ENCODE data around the gene RIIAD1.
A peak's percentile ranks its signal among the peaks of the same experiment; 100 is the strongest.
"Not testable (repeated sequence)": the region's sequence is repeated elsewhere in the genome, so short reads cannot be mapped to it uniquely, and the experiment has no call there.

The RIIAD1 gene

DNA sequence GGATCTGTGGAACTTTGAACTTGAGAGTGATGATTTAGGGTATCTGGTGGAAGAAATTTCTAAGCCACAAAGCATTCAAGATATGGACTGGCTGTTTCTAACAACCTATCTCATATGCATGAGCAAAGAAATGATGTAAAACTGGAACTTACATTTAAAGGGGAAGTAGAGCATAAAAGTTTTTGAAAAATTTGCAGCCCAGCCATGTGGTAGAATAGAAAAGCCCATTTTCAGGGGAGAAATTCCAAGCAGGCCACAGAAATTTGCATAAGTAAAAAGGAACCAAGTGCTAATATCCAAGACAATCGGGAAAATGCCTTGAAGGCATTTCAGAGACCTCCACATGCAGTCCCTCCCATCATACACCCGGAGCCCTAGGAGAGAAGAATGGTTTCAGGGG lies 15.7 kb downstream of the RIIAD1 start:
- DNase-seq, result no peak

DNA sequence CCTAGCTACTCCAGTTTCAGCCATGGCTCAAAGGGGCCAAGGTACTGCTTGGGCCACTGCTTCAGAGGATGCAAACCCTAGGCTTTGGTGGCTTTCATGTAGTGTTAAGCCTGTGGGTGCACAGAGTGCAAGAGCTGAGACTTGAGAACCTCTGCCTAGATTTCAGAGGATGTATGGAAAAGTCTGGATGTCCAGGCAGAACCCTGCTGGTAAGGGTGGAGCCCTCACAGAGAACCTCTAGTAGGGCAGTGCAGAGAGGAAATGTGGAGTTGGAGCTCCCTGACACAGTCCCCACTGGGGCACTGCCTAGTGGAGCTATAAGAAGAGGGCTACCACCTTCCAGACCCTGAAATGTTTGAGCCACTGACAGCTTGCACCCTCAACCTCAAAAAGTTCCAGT lies 16.2 kb downstream of the RIIAD1 start:
- no peak for DNase-seq

DNA sequence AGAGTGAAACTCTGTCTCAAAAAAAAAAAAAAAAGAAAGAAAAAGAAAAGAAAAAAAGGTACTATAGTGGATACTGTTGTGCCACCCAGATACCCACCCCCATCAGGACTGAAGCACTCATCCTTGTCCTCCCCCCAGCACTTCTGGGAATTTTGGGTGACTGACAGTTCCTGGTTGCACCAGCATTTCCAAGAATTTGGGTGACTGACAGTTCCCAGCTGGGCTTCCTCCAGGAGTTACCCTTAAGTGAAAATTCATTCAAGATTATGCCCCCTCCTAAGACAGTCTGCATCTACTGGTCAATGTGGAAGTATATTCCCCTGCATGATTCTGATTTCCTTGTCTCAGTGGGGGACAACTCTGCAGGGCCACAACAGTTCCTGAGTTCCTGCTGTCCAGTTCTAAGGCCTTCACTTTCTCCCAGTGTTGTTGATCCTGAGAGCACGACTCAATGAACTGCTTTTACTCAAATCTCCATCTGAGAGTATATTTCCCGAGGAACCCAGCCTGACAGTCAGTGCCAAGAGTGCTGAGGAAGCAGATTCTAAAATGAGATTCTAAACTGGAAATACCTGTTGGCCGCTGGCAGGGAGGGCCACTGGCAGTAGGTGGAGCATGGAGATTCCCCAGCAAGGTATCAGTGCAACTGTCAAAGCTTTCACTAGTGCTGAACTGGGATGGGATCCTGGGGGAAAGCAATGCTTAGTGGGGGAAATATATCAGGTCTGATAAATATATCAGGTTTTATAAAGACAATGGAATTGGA lies 18.5 kb downstream of the RIIAD1 start:
- no peak for DNase-seq

DNA sequence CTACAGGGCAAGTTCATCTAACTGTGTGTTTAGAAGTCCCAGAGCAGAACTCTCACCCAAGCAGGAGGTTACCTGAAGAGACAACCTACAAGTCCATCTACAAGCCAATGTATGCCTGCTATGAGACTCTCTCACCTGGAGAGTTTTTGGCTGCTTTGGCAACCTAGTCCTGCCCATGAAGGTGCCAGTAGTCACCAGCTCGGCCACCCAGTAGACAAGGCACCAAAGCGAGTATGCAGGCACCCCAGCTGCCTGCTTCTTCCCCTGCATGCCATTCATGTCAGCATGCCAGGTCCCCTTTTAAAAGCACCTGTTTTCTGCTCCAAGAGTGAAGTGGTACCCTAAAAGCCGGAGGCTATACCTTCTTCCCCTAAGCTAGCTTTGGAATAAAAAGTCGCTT lies 20.2 kb downstream of the RIIAD1 start:
- no peak for DNase-seq

DNA sequence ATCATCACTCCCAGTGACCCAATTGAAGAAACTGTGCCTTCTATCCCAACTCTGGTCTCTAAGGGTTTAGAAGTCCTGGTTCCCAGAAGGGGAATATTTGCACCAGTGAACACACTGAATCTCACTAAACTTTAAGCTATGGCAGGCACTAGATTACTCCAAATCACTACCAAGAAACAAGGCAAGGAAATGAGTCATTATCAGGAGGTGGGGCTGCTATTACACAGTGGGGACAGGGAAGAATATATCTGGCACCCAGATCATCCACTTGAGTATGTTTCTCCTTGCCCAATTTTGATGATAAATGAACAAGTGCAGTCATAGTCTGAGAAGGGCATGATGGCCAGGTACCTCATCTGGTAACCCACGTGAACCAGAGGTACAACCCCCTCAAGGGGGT lies 35.0 kb downstream of the RIIAD1 start:
- DNase-seq, result no peak

DNA sequence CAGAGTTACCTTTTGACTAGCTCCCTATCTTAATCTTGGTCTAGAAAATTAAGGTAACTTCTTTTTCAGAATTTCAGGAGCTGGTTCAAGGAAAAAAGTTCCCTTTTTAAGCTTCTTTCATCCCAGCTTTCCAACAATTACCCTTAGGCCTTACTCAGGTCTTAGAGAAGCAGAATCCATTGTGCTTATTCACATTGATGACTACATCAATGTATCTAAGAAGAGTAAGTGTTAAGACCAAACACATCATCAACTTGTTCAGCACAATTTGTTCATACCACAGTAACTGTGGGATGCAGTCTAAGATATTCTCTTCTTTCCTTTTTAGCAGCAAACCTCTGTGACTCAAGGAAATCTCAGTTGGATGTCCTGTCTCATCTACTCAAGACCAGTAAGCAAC lies 37.9 kb downstream of the RIIAD1 start:
- DNase-seq, result no peak

DNA sequence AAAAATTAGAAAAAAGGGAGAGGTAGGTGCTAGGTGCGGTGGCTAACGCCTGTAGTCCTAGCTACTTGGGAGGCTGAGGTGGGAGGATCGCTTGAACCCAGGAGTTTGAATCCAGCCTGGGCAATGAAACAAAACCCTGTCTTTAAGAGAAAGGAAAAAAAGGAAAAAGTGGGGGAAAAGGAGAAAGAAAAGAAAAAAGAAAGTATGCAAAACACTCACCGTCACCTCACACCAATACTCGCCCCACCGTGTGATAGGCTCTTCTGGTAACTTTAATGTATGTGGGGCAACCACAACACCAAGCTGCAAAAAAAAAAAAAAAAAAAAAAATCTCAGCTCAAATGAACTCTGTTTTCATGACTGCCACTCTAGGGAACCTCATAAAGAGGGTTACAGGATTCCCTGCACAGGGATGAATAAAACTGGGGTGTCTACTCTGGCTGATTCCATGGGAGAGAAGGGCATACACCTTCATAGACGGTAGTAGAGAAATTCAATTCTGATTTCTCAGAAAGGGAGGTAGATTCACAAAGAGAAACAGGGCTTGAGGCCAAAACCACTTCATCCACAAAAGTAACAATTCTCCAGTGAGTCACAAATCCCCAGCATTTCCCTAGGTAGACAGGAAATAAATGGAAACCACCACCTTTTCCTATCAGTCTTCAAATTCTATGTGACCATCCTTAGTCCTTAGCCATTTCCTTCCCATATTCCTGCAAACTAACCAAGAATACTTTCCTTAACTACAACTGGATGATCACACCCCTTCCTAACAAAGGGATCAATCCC lies 39.5 kb downstream of the RIIAD1 start:
- DNase-seq, result no peak

DNA sequence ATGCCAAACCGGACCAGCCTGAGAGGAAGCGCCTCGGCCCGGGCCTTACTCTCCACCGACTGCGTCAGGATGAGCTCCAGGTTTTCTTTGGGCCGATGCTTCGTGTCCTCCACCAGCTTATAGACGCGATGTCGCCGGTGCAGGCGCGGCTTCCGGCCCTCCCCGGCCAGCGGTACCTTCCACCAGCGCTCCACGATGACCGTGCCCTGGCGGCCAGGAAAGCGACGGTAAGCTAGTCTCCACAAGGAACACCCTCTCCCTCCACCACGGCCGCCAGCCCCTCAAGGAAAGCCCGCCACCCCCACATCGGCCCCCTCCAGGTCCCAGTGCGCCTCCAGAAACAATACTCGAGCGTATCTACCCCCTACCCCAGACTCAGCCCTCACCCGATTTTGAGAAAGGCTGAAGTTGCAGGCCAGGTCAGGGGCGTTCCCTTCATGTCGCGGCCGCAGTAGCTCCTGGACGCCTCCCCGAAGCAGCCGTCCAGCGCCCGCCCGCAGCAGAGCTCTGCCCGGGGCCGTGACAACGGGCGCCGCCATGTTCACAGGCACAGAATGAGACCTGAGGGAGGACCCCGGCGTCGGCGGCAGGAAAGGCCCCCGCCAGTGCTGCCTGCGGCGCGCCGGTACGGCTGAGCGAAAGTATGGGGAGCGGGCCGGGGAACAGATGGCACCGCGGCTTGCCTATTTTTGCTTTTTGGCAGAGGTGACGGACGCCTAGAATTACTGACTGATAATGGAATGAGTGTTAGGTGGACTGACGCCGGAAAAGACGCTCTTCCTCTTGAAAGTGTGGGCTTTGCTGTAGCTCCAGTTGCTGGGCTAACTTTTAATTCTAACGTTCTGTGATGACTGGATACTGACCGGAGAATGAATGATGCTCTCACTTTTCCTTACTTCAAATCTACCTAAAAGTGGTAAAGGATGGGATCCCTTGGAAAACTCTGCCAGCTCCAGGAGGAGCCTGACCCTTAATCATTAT lies 41.9 kb downstream of the RIIAD1 start, which contains the start of gene MRPL9:
Gene MRPL9 (minus strand): TSS at position 556 of the 981 bp plus-strand sequence. CDS start 17 bp downstream, at position 539.
- peak; percentile 84 for DNase-seq

DNA sequence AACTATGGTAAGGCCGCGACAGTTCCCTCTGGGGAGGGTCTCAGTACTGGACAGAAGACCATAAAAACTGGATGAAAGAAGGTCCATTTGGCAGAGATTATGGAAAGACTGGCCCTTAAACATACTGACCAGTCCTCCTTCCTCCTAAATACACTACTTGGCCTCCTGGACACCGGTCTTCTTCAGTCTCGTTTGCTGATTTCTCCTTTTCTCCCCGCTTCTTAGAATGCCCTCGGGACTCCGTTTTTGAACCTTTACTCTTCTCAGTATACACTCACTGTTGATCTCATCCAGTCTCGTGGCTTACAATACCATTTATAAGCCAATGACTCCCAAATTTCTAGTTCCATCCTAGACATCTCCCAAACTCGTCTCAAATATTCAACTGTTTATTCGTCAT lies 42.7 kb downstream of the RIIAD1 start:
- no peak for DNase-seq

DNA sequence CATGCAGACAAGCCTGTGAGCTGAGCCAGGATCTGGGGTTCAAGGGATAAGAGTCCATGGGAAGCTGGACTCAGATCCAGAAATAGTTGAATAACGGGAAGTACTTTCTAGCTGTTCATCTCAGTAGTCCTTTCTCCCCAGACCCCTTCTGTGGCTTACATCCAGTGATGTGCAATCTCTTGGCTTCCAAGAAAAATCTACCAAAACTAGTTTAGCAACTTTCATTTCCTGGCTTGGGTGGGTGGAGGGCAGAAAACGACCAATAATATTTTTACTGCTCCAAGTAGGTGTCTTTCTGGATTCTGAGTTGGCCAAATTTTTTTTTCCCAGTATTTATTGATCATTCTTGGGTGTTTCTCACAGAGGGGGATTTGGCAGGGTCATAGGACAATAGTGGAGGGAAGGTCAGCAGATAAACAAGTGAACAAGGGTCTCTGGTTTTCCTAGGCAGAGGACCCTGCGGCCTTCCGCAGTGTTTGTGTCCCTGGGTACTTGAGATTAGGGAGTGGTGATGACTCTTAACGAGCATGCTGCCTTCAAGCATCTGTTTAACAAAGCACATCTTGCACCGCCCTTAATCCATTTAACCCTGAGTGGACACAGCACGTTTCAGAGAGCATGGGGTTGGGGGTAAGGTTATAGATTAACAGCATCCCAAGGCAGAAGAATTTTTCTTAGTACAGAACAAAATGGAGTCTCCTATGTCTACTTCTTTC lies 47.2 kb downstream of the RIIAD1 start:
- not testable (repeated sequence) for DNase-seq

DNA sequence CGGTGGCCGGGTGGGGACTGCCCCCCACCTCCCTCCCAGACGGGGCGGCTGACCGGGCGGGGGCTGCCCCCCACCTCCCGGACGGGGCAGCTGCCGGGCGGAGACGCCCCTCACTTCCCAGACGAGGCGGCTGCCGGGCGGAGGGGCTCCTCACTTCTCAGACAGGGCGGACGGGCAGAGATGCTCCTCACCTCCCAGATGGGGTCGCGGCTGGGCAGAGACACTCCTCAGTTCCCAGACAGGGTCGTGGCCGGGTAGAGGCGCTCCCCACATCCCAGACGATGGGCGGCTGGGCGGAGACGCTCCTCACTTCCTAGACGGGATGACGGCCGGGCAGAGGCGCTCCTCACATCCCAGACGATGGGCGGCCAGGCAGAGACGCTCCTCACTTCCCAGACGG lies 47.9 kb downstream of the RIIAD1 start:
- DNase-seq, result not testable (repeated sequence)

DNA sequence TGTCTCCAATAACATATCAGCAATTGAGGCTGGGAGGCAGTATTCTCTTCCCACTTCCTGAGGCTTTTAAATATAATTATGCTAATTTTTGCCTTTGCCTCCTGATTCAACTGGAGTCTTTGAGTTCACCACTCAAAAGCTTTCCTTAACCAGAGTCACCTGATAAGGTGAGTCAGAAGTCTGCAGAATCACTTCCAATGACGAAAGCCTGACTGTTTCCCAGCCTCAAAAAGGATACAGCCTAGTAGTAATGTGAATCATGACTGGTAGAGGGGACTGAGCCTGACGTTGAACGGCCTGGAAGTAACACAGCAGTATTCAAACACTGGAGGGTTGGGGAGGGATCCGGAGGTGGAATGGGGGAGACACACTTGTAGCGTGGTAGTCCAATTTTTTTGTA lies 52.4 kb downstream of the RIIAD1 start:
- no peak for DNase-seq

DNA sequence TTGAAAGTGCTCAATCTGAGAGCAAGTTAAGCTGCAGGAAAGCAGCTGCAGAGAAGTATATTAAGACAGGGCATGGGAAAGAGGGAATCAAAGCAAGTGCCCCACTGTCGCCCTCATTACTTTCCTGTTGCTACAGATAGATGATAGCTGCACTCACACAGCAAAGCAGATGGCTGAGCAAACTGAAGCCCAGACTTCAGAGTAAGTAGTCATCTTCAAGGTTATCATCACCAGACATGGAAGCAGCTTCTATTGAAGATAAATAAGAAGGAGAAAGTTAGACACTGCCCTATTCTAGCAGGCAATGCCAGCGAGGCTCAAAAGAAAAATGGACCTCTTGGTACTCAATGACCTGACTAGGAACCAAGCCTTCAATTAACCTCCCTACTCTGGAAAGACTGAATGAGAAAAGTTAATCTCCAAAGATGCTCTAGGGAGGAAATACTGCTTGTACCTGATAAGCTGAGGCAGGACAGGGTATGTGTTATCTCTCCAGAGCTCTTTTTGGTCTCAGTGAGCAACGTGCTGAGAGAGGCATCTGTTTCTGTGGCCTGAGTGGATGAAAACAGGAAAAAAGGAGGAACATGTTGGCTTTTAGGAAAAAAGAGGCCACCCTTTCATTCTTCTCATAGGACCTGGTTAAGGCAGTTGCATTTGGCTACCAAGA lies 53.1 kb downstream of the RIIAD1 start:
- DNase-seq, result no peak

DNA sequence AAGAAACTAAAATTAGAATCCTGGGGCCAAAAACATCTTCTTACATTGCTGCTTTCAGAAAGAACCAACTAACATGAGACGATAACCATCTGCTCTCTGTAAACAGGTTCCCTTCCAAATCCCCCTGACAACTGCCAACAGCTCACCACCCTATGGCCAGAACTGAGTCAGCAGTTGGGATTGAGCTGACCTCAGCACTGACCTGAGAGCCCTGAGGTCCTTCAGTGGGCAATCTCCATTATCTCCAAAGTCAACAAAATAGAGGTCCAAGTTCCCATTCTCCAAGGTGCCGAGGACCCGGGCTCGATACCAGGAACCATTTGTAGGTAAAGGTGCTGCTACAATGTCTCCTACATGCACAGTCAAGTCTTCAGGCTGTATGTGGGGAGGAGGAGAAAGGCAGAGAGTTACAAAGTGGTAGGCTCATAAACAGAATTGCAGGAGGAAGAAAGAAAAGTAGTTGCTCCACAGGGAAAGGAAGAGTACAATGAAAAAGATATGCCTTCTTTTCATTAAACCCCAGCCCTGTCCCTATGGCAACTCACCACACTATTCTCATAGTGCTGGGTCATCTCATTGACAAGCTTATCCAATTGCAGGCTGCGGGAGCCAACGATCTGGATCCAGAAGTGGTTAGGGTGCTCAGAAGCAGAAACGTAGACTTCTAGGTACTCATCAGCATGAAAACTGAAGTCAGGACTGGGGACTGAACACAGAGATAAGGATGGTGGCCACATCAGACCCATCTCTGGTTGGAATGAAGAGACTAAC lies 54.8 kb downstream of the RIIAD1 start:
- DNase-seq, result no peak

DNA sequence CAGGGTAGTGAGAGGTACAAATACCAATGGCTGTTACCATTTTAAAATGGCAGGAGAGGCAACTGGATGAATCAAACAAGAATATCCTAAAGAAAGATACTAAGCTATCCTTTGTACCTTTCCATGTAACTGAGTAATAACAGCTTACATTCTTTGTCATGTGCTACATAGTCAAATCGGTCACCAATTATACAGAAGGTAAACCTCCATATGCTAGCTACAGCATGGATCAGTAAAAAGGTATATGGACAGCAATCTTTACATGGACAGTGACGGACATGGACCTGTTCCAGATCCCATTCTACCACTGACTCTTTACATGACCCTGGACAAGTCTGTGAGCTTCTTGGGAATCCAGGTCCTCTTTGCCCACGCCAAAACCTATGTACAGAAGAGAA lies 55.3 kb downstream of the RIIAD1 start:
- DNase-seq, result no peak

DNA sequence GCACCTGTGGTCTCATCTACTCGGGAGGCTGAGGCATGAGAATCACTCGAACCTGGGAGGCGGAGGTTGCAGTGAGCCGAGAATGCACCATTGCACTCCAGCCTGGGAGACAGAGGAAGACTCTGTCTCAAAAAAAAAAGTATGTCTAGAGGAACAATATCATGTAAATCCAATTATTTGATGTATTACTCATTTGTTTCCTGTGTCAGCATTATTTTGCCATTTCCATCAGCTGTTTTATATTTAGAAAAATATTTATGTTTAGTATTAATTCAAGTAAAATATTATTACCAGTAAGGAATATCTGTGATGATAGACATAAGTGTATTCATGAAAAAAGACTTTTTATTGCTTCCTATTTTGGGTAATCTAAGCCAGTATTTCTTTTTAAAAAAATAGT lies 56.0 kb downstream of the RIIAD1 start:
- no peak for DNase-seq
